IgD-negative memory B cell (primary cell): ENCODE results near the gene C12orf60. TPM values are rescaled to one million over a fixed set of nuclear protein-coding genes. Genes with fewer than 3 reads are reported as not detected.

Experiments
- H3K27ac Mint-ChIP-seq, 3 donors: one replicate each; pipeline ENCODE4 v1.8.0; 2020 to 2022; ENCODE audit warnings: mild to moderate bottlenecking in 3 of 3, mixed read lengths in 3 of 3, moderate library complexity in 1 of 3
- H3K27me3 Mint-ChIP-seq: one replicate; pipeline ENCODE4 v1.8.0; 2021; ENCODE audit warnings: mixed read lengths
- H3K36me3 Mint-ChIP-seq: one replicate; pipeline ENCODE4 v1.8.0; 2020; ENCODE audit warnings: mild to moderate bottlenecking, mixed read lengths
- H3K4me1 Mint-ChIP-seq, 3 donors: one replicate each; pipeline ENCODE4 v1.8.0; 2020 to 2022; ENCODE audit warnings: mixed read lengths in 3 of 3, mild to moderate bottlenecking in 1 of 3
- H3K4me3 Mint-ChIP-seq, 4 donors: one replicate each; pipeline ENCODE4 v1.8.0; 2020 to 2022; ENCODE audit warnings: mild to moderate bottlenecking in 4 of 4, mixed read lengths in 4 of 4, moderate library complexity in 3 of 4
- H3K9me3 Mint-ChIP-seq, 3 donors: one replicate each; pipeline ENCODE4 v1.8.0; 2020 to 2021; ENCODE audit warnings: mixed read lengths in 3 of 3, mild to moderate bottlenecking in 1 of 3
- polyA plus RNA-seq: library from polyadenylated mRNA; unstranded; fragments of 300-500 nt; fragmentation: Illumina TruSeq; gene quantifications from one replicate; pipeline ENCODE4 v1.2.3, GENCODE V29; 2021

Gene C12orf60
- polyA plus RNA-seq, 1 donor from 2014 or later: 0.70 TPM

DNA sequence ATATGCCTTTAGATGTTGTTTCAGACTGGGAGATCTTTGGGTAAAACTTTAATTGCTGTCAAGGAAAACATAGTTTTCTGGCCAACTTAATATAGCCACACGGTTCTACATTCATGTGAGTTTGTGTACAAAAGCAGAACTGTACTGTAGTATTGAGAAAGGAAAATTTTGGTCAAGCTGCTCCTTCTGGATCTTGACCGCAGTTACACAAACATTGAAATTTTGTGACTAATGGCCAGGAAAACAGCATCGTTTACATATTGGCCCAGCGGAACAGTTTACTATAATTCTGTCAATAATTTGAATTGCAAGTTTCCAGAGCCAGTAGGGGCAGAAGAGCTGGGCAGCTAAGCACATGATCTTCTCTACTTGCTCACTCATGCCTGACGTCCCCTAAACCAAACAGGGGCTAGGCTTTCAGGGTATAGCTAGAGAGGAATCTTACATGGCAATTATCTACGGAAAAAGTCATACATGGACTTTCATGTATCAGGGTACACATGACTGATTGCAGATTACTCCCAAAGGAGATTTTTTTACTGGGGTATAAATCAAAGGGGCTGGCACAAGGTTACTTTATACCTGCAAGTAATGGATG lies 51.2 kb downstream of the C12orf60 start:
- Mint-ChIP-seq H3K4me1 (peaks cover 26 to 35% (median 26%) of the 10 kb centered on the region in 3 donors), H3K27ac (no peak overlapping the region), H3K4me3 (peak overlapping the region in 1 of 4 donors; percentile 29), H3K9me3 (peaks cover 5 to 15% (median 10%) of the 10 kb centered on the region in 3 donors), H3K36me3 (no peaks in the 10 kb centered on the region), H3K27me3 (no peaks in the 10 kb centered on the region)

DNA sequence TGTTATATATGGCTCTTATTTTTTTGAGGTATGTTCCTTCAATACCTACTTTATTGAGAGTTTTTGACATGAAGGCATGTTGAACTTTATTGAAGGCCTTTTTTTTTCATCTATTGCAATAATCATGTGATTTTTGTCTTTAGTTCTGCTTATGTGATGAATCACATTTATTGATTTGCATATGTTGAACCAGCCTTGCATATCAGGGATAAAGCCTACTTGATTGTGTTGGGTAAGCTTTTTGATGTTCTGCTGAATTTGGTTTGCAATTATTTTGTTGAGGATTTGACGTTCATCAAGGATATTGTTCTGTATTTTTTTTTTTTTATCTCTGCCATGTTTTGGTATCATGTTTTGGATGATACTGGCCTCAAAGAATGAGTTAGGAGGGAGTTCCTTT lies 55.0 kb downstream of the C12orf60 start:
- Mint-ChIP-seq H3K27me3 (no peaks in the 10 kb centered on the region), H3K27ac (peak overlapping the region in 1 of 3 donors; percentile 84), H3K36me3 (peaks cover 3% of the 10 kb centered on the region), H3K9me3 (peaks cover 10 to 22% (median 20%) of the 10 kb centered on the region in 3 donors), H3K4me1 (peaks cover 23 to 35% (median 26%) of the 10 kb centered on the region in 3 donors), H3K4me3 (peak overlapping the region in 2 of 4 donors; percentile 19 to 23)

DNA sequence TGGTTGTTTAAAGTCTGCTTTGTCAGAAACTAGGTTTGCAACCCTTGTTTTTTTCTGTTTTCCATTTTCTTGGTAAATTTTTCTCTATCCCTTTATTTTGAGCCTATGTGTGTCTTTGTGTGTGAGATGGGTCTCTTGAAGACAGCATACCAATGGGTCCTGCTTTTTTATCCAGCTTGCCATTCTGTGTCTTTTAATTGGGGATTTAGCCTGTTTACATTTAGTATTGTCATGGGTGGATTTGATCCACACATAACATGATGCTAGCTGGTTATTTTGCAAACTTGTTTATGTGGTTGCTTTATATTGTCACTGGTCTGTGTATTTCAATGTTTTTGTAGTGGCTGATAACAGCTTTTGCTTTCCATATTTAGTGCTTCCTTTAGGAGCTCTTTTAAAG lies 57.0 kb downstream of the C12orf60 start:
- Mint-ChIP-seq H3K4me1 (peaks cover 14 to 27% (median 19%) of the 10 kb centered on the region in 3 donors), H3K27ac (no peak overlapping the region), H3K27me3 (no peaks in the 10 kb centered on the region), H3K9me3 (peaks cover 10 to 22% (median 20%) of the 10 kb centered on the region in 3 donors), H3K4me3 (no peak overlapping the region), H3K36me3 (peaks cover 3% of the 10 kb centered on the region)

DNA sequence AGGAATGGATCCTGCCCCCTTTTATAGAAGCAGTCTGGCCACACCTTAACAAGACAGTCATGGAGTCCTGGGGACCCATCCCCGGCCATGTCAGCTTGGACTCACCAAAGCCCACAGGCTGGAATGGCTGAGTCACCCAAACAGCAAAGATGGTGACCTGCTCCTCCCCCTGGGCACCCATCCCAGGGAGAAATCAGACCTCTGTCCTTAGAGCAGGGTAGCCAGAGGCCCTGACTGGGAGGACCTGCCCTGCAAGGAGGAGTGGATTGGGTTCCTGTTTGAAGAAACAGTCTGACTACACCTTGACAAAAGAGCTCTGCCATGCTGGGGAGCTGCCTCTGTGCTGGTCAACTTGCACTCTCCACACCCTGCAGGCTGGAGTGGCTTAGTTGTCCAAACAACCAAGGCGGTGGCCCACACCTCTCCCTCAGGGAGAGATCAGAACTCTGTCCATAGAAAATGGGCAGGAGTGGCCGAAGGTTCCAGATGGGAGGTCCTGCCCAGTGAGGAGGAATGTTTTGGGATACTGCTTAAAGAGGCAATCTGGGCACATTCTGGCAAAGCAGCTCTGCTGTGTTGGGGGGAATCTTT lies 65.5 kb downstream of the C12orf60 start:
- Mint-ChIP-seq H3K36me3 (no peaks in the 10 kb centered on the region), H3K4me3 (no peak overlapping the region), H3K4me1 (peaks cover 0 to 6% (median 0%) of the 10 kb centered on the region in 3 donors), H3K9me3 (peaks cover 2 to 7% (median 4%) of the 10 kb centered on the region in 3 donors), H3K27ac (no peak overlapping the region), H3K27me3 (no peaks in the 10 kb centered on the region)

DNA sequence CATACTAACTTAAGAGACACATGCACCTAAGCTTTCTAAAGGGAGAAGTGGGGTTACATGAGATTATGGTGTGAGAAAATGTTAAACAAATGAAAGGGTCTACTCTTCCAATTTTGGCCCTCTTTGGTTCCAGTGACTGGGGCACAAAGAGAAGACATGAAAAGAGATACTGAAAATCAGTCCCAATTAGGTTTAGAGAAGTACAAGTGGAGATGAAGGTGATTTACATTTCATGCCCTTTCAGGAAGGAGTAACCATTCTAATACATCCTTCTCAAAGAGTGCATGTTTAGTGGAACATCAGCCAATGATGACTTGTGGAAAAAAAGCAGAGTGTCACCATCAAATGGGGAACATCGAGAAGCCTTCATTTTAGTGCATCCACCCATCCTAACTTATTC lies 67.8 kb downstream of the C12orf60 start:
- no peak overlapping the region for H3K27ac Mint-ChIP-seq
- no peak overlapping the region for H3K4me3 Mint-ChIP-seq
- peaks cover 2 to 7% (median 4%) of the 10 kb centered on the region in 3 donors for H3K9me3 Mint-ChIP-seq
- H3K4me1 Mint-ChIP-seq: peaks cover 0 to 6% (median 0%) of the 10 kb centered on the region in 3 donors
- no peaks in the 10 kb centered on the region for H3K36me3 Mint-ChIP-seq
- H3K27me3 Mint-ChIP-seq: no peaks in the 10 kb centered on the region

DNA sequence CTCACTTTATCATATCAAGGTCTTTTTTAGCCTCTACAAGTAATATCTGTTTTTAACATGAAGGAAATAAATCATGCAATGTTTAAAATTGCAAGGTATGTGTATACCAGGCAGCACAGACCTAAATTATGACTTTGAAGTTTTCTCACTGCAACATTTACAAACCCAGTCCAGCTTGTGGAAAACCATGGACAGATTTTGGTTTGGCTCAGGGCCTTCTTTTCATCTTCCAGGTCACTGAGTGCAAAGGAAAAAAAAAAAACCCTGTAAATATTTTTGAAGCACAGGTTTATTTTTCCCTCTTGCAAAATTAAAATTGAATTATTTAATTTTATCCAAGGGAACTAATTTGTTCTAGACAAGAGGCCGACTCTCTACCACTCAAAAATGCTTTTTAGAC lies 68.4 kb downstream of the C12orf60 start:
- no peaks in the 10 kb centered on the region for H3K27me3 Mint-ChIP-seq
- H3K9me3 Mint-ChIP-seq: peaks cover 4 to 7% (median 4%) of the 10 kb centered on the region in 3 donors
- H3K4me1 Mint-ChIP-seq: peaks cover 0 to 6% (median 0%) of the 10 kb centered on the region in 3 donors
- no peak overlapping the region for H3K4me3 Mint-ChIP-seq
- H3K27ac Mint-ChIP-seq: no peak overlapping the region
- H3K36me3 Mint-ChIP-seq: no peaks in the 10 kb centered on the region

DNA sequence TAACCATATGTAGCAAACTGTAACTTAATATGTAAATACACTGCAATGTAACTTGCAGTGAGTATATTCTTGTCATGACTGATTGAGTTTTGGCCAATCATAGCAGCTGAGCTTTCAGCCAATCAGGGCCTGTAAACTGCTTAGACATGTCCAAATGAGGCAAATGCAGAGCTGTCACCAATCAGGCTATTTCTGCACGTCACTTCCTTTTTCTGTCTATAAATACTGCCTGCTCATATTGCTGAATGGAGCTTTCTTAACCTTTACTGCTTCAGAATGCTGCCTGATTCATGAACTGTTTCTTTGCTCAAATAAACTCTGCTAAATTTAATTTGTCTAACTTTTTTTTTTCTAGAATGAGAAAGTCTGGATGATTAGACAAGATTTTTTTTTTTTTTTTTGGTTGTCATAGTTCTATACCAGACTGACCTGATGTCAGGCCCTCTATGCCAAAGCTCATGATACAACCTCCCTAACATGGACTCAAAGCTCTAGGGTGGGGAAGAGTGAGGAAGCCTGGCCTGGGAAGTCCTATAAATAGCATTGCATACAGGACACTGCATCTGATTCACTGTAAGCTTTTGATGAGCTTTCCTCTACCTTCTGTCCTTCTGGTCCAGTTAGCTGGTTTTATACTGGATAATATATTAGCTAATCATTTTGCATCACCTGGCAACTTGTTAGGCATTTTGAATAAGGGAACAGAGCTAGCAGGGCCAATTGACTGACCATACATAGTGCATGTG lies 70.1 kb downstream of the C12orf60 start:
- peaks cover 0 to 2% (median 0%) of the 10 kb centered on the region in 3 donors for H3K9me3 Mint-ChIP-seq
- no peak overlapping the region for H3K27ac Mint-ChIP-seq
- H3K4me1 Mint-ChIP-seq: peaks cover 0 to 6% (median 0%) of the 10 kb centered on the region in 3 donors
- H3K4me3 Mint-ChIP-seq: no peak overlapping the region
- no peaks in the 10 kb centered on the region for H3K36me3 Mint-ChIP-seq
- H3K27me3 Mint-ChIP-seq: no peaks in the 10 kb centered on the region

Other genes starting within 250 kb of the C12orf60 start
- 1.4 TPM for gene PLBD1, start 235.8 kb upstream of the C12orf60 start, polyA plus RNA-seq
- 0.85 TPM for gene GUCY2C, start 107.1 kb upstream of the C12orf60 start, polyA plus RNA-seq
- 59.3 TPM for gene WBP11, start 192 bp upstream of the C12orf60 start, polyA plus RNA-seq
- not detected for gene SMCO3, start 10.5 kb downstream of the C12orf60 start, polyA plus RNA-seq
- gene ART4, start 39.9 kb downstream of the C12orf60 start, polyA plus RNA-seq: not detected
- not detected for gene MGP, start 82.2 kb downstream of the C12orf60 start, polyA plus RNA-seq
- 1.9 TPM for gene ERP27, start 134.9 kb downstream of the C12orf60 start, polyA plus RNA-seq
- gene ARHGDIB, start 157.9 kb downstream of the C12orf60 start, polyA plus RNA-seq: 2,289 TPM
- gene PDE6H, start 169.4 kb downstream of the C12orf60 start, polyA plus RNA-seq: not detected